ENCODE data around the gene CFC1B. TPM values are rescaled to one million over a fixed set of nuclear protein-coding genes. Genes with fewer than 3 reads are reported as not detected.
"Not testable (repeated sequence)": the region's sequence is repeated elsewhere in the genome, so short reads cannot be mapped to it uniquely, and the experiment has no call there.

Gene CFC1B
- total RNA-seq: not detected in 2 replicates

DNA sequence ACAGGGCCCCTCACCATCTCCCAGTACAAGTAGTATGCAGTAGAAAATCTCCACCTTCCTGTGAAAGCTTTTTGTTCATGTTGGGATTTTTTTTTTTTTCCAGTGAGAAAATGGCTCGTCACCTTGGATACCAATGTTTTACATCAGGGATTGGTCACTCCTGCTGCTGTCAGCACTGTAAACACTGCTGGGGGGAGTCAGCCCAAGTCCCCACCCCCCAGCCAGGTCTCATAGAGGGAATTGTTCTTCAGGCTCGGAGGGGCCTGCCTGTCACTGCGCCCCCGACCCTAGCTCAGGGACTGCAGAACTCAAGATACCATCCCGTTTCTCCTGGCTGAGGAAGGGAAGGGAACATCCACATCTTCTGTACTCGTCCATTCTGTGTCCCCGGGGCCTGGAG is at the start of gene CFC1B:
Gene CFC1B, plus strand, starts transcription at position 231 of the 400 bp plus-strand sequence. CDS start 263 bp downstream, outside the sequence.
- H3K4me1 Mint-ChIP-seq (ENCODE audit: low read depth); H3K9me3 Mint-ChIP-seq; DNase-seq (ENCODE audit: low spot score); intact Hi-C loops (cut with micrococcal nuclease); H3K4me3 Mint-ChIP-seq; H3K27me3 Mint-ChIP-seq (ENCODE audit: insufficient read depth); H3K36me3 Mint-ChIP-seq (ENCODE audit: low read depth); H3K27ac Mint-ChIP-seq: not testable (repeated sequence)

DNA sequence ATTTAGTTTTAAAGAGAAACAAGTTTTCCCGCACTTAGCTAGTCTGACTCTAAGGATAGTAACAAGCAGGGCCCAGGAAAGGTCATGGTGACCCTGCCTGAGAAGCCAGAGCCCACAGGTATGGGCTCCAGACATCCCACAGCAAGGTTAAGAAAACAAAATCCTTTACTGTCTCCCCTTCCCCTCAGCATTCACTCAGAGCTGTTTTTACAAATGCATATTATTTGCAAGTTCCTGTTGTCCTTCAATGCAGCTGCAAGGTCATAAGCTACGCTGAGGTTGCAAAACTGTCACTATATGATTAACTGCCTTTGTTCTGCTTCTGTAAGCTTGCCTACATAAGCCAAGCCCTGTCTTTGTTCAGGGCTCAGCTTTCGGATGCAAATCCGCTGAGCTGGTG is 29.9 kb upstream of the CFC1B start:
- H3K27me3 Mint-ChIP-seq (ENCODE audit: insufficient read depth); H3K36me3 Mint-ChIP-seq (ENCODE audit: low read depth); H3K4me3 Mint-ChIP-seq; H3K4me1 Mint-ChIP-seq (ENCODE audit: low read depth); intact Hi-C loops (cut with micrococcal nuclease); H3K9me3 Mint-ChIP-seq; DNase-seq (ENCODE audit: low spot score); H3K27ac Mint-ChIP-seq: not testable (repeated sequence)

DNA sequence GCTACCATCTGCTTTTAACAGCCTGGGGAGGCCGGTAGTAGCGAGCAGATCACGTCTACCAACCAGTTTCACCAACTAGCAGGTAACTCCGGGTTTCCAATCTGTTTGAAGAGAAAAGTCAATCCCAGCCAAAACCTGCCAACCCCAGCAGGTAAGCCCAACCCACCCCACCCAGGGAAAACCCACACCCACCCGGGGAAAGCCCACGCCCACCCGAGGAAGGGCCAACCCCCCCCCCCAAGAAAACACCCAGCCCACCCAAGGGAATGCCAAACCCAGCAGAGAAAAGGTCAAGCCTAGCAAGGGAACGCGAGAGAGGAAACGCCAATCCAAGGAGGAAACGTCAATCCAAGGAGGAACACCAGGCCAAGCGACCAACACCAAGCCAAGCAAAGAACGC is 11.8 kb upstream of the CFC1B start, which contains the start of gene POTEI:
Gene POTEI, minus strand, starts transcription at position 101 of the 400 bp plus-strand sequence. Its CDS starts 93 bp downstream, at position 8.
- H3K4me3 Mint-ChIP-seq; H3K27ac Mint-ChIP-seq; intact Hi-C loops (cut with micrococcal nuclease); H3K4me1 Mint-ChIP-seq (ENCODE audit: low read depth); H3K27me3 Mint-ChIP-seq (ENCODE audit: insufficient read depth); DNase-seq (ENCODE audit: low spot score); H3K36me3 Mint-ChIP-seq (ENCODE audit: low read depth); H3K9me3 Mint-ChIP-seq: not testable (repeated sequence)

DNA sequence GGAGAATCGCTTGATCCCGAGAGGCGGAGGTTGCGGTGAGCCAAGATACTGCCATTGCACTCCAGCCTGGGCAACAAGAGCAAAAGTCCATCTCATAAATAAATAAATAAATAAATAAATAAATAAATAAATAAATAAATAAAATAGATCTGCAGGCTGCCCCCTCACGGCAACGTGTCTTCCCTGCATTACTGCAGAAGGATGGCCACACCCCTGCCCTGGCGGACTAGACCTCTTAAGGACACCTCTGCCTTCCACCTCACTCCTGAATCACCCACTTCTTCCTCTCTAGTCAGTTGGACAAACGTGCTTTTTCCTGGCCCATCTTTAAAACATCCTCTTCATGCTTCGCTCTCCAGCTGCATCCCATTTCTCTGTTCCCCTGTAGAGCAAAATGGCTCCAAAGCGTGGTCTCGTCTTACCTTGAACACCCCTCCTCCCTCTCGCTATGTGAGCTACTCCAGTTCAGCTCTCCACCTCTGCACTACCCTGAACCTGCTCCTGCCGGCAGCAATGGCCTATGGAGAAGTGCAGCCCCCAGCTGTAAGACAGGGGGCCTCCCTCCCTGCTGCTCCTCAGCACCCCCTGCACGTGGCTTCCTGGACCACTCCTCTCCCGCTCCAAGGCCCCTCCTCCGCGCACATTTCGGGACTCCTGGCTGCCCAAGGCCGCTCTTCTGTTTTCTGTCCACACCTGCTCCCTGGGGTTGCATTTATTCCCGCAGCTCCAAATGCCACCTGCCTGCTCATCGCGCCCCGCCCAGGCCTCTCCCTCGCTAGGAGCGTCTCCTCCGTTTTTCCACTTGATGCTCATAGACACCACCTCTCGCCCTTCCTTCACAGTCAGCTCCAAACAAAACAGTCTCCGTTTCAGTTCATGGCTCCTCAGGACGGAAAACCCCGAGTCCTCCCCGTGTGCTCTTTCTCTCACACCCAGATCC is 9.9 kb upstream of the CFC1B start:
- DNase-seq (ENCODE audit: low spot score); H3K9me3 Mint-ChIP-seq; H3K27ac Mint-ChIP-seq; intact Hi-C loops (cut with micrococcal nuclease); H3K4me3 Mint-ChIP-seq; H3K4me1 Mint-ChIP-seq (ENCODE audit: low read depth); H3K36me3 Mint-ChIP-seq (ENCODE audit: low read depth); H3K27me3 Mint-ChIP-seq (ENCODE audit: insufficient read depth): not testable (repeated sequence)

DNA sequence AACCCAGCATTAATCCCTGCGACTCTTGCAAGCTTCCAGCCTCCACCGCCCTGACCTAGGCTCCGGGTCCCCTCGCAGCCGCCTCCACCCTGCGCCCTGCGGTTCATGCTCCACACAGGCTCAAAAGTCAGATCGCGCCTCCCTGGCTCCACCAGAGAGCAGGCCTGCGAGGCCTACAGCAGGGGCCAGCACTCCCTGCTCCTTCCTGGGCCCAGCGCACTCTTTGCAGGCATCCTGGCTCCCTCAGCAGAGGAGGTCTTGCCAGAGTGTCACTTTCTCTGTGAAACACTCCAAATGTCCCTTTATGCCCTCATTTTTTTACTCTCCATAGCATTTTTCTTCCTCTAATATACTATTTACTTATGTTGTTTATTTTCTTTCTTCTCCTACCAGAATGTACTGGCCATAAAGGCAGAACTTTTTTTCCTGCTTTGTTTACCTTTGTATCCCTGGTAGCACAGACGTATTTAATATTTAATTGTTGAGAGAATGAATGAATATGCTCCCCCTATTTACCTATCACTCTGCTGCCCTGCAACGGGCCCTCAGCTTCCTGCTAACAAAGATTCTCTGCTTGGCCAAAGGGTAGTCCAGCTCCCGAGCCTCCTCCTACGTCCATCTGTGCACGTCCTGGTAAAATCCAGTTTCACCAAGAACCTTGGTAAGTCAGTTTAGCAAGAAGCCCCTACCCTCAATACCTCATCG is 9.1 kb upstream of the CFC1B start:
- H3K27me3 Mint-ChIP-seq (ENCODE audit: insufficient read depth); H3K4me3 Mint-ChIP-seq; H3K4me1 Mint-ChIP-seq (ENCODE audit: low read depth); DNase-seq (ENCODE audit: low spot score); H3K27ac Mint-ChIP-seq; H3K36me3 Mint-ChIP-seq (ENCODE audit: low read depth); H3K9me3 Mint-ChIP-seq; intact Hi-C loops (cut with micrococcal nuclease): not testable (repeated sequence)

DNA sequence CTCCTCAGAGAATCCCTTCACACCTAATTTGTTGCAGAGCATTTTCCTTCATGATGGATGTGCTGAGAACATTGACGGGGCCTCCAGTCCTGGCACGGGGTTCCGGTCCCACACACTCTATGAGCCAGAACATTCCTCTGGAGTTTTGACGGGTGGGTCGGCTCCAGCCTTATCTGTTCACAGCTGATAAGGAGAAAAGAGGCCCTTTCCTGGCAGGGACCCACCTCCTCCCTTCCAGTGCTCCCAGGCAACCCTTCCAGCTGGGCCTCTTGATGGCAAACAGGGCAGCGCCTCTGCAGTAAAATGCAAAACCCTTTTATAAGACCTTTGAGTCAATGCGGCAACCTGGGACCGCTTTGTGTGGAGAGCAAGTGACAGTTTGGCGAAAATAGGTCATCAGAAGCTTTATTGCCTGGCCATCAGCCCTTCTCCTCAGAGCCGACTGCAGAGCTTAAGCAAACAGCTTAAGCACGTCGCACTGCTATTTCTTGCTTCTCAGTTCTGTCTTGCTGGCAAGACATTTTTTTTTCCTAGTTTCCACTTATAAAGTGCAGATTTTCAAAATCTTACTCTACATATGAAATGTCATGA is 2.4 kb upstream of the CFC1B start:
- H3K4me3 Mint-ChIP-seq; DNase-seq (ENCODE audit: low spot score); H3K27me3 Mint-ChIP-seq (ENCODE audit: insufficient read depth); H3K27ac Mint-ChIP-seq; intact Hi-C loops (cut with micrococcal nuclease); H3K36me3 Mint-ChIP-seq (ENCODE audit: low read depth); H3K4me1 Mint-ChIP-seq (ENCODE audit: low read depth); H3K9me3 Mint-ChIP-seq: not testable (repeated sequence)

DNA sequence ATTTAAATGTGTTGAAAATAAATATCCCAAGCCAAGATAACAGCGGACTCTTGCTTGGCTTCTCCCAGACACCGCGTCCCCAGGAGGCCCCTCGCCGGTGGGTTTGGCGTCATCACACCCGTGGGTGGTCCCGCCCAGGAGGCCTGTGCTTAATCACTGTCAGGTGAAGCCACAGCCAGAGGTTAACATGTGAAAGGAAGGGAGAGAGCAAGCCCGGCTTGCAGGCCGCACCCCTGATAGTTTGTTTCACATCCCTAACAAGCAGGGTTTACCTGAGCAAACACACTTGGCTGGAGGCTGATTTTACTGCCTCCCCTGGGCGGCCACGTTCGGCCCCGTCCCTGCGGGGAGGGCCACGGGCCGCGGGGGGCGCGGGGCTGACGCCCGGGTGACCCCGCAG is 1.4 kb downstream of the CFC1B start:
- H3K36me3 Mint-ChIP-seq (ENCODE audit: low read depth); intact Hi-C loops (cut with micrococcal nuclease); H3K27me3 Mint-ChIP-seq (ENCODE audit: insufficient read depth); DNase-seq (ENCODE audit: low spot score); H3K4me1 Mint-ChIP-seq (ENCODE audit: low read depth); H3K4me3 Mint-ChIP-seq; H3K27ac Mint-ChIP-seq; H3K9me3 Mint-ChIP-seq: not testable (repeated sequence)

DNA sequence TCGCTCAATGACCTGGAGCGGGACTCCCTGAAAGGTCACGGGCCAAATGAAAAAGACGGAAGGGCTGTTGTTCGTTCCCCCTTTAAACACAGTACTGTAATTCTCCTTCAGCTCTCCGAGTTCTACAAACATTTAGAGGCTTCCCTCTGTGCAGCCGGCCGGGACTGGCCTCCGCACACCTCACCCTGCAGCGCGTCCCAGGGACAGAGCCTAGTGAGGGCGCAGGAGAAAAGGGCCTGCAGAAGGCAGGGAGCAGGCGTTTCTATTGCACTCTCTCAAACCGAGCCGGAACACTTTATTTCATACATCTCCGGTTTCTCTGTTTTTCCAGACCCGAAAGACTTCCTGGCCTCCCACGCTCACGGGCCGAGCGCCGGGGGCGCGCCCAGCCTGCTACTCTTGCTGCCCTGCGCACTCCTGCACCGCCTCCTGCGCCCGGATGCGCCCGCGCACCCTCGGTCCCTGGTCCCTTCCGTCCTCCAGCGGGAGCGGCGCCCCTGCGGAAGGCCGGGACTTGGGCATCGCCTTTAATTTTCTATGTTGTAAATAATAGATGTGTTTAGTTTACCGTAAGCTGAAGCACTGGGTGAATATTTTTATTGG is 6.4 kb downstream of the CFC1B start:
- H3K4me3 Mint-ChIP-seq; H3K4me1 Mint-ChIP-seq (ENCODE audit: low read depth); H3K27me3 Mint-ChIP-seq (ENCODE audit: insufficient read depth); H3K9me3 Mint-ChIP-seq; H3K36me3 Mint-ChIP-seq (ENCODE audit: low read depth); intact Hi-C loops (cut with micrococcal nuclease); H3K27ac Mint-ChIP-seq; DNase-seq (ENCODE audit: low spot score): not testable (repeated sequence)

DNA sequence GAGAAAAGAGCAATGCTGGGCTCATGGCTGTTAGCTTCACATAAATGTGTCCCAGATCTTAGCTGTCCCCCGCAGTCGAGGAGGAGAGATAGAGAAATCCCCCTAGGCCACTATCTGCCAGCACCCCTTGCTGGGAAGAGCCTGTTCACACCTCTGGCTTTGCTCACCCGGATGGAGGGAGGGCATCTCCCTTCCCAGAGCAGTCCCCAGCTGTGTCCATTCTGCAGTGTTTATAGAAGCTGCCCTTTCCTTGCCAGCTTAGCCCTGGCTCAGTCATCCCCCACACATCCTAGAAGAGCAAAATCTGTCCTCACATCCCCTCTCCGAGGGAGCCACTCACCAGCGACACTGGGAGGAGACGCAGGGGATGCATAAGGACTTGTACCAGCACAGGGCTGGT is 8.5 kb downstream of the CFC1B start:
- H3K9me3 Mint-ChIP-seq; H3K27ac Mint-ChIP-seq; H3K36me3 Mint-ChIP-seq (ENCODE audit: low read depth); H3K27me3 Mint-ChIP-seq (ENCODE audit: insufficient read depth); DNase-seq (ENCODE audit: low spot score); H3K4me3 Mint-ChIP-seq; intact Hi-C loops (cut with micrococcal nuclease); H3K4me1 Mint-ChIP-seq (ENCODE audit: low read depth): not testable (repeated sequence)

DNA sequence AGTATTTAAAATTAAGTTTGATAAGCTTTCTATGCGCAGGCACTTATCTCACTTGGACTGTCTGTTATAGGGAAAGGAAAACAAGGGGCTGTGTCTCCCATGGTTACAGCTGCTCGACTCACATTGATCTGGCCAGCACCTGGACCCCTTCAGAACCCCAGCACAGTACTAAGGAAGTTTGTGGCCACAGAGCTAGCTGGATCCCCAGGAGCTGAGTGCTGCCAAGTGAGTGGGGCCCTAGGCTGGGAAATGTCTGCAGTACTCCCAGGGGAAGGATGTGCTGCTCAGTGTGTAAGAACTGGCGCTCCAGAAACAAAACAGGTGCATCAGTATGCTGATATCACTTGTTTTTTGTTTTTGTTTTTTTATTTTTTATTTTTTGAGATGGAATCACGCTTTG is 9.2 kb downstream of the CFC1B start:
- intact Hi-C loops (cut with micrococcal nuclease); H3K4me1 Mint-ChIP-seq (ENCODE audit: low read depth); H3K9me3 Mint-ChIP-seq; H3K4me3 Mint-ChIP-seq; H3K27me3 Mint-ChIP-seq (ENCODE audit: insufficient read depth); H3K27ac Mint-ChIP-seq; H3K36me3 Mint-ChIP-seq (ENCODE audit: low read depth); DNase-seq (ENCODE audit: low spot score): not testable (repeated sequence)

DNA sequence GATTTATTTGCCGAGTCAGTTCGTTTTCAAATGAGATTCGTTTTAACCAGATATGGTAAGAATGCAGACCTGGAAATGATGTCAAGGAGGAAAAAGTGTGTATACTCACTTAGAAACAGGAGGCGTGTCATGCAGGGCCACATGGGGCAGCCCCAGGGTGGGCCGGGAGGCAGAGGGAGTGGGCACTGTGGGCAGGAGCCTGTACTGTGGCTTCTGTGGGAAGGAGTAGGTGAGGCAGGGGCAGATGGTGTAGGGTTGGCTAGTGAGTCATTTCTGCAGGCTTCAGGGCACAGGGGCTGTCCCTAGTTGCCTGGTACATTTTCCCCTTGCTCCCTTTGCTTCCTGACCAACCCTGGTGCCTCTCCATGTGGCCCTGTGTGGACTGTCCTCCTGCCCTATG is 10.2 kb downstream of the CFC1B start:
- H3K36me3 Mint-ChIP-seq (ENCODE audit: low read depth); H3K27me3 Mint-ChIP-seq (ENCODE audit: insufficient read depth); DNase-seq (ENCODE audit: low spot score); H3K4me1 Mint-ChIP-seq (ENCODE audit: low read depth); H3K9me3 Mint-ChIP-seq; H3K4me3 Mint-ChIP-seq; H3K27ac Mint-ChIP-seq; intact Hi-C loops (cut with micrococcal nuclease): not testable (repeated sequence)

DNA sequence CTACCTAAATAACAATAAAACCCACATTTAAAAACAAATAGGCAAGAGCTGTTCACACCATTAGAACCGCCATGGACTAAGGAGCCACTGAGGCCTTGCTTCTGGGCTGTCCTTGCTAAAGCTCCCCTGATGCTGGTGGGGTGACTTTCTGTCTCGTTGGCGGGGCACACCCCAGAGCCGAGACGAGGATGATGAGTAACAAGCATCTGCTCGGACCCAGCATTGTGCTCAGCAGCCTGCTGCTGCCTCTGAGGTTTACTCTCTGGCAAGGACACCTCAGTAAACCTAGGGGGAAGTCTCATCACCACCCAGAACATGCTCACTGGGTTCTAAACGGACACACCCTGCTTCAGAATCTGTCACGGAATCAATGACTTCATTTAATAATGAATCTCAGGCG is 10.7 kb downstream of the CFC1B start:
- H3K4me3 Mint-ChIP-seq; H3K4me1 Mint-ChIP-seq (ENCODE audit: low read depth); DNase-seq (ENCODE audit: low spot score); H3K27ac Mint-ChIP-seq; H3K27me3 Mint-ChIP-seq (ENCODE audit: insufficient read depth); H3K36me3 Mint-ChIP-seq (ENCODE audit: low read depth); intact Hi-C loops (cut with micrococcal nuclease); H3K9me3 Mint-ChIP-seq: not testable (repeated sequence)

DNA sequence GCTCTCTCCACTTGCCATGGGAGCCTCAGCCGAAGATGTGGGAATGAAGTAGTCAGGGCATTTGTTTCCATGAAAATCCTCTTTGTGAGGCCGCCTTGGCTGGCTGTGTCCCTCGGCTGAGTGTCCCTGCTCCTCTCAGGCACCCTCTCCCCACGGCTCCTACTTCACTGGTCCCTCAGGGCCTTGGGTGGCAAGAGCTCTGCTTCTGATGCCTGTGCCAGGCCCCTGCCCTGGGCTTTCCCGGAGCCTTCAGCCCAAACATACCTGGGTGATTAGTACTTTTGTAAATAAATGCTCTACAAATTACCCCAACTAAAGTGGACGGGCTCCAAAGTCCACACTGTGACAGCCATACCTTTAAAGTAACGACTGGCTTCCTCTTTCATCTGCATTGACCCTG is 15.6 kb downstream of the CFC1B start:
- DNase-seq (ENCODE audit: low spot score); H3K36me3 Mint-ChIP-seq (ENCODE audit: low read depth); intact Hi-C loops (cut with micrococcal nuclease); H3K9me3 Mint-ChIP-seq; H3K27me3 Mint-ChIP-seq (ENCODE audit: insufficient read depth); H3K27ac Mint-ChIP-seq; H3K4me3 Mint-ChIP-seq; H3K4me1 Mint-ChIP-seq (ENCODE audit: low read depth): not testable (repeated sequence)

Data from activated T-helper 1 cell treated with anti-CD3 and anti-CD28 coated beads, Interleukin-12 subunit alpha, Interleukin-12 subunit beta, Interleukin-2, Interleukin-4 antibody, amounts not matched to agents 30 ng/mL and 10 ng/mL and 1 ng/mL, durations not matched to agents 14 hours and 24 hours and 36 hours (primary cell).